HEK293 (cell line): ENCODE results near the gene MALT1.

Experiments
- BCL11A ChIP-seq: fragments of 450-650 bp; formaldehyde crosslinking; IDR thresholded peaks from 2 replicates; pipeline ENCODE4 v1.5.1; 2016; ENCODE audit warnings: low read depth, missing biosample characterization, missing genetic modification characterization
- CTCF ChIP-seq: fragments of 450-650 bp; formaldehyde crosslinking; IDR thresholded peaks from 2 replicates; pipeline ENCODE4 v1.5.1; 2016; ENCODE audit warnings: missing biosample characterization, missing genetic modification characterization
- GLI4 ChIP-seq: fragments of 450-650 bp; formaldehyde crosslinking; IDR thresholded peaks from 2 replicates; pipeline ENCODE4 v1.5.1; 2016; ENCODE audit warnings: missing biosample characterization, missing genetic modification characterization
- KLF16 ChIP-seq: fragments of 450-650 bp; formaldehyde crosslinking; IDR thresholded peaks from 2 replicates; pipeline ENCODE4 v1.5.1; 2017; ENCODE audit warnings: missing biosample characterization, missing genetic modification characterization
- PATZ1 ChIP-seq: fragments of 450-650 bp; formaldehyde crosslinking; IDR thresholded peaks from 2 replicates; pipeline ENCODE4 v1.5.1; 2016; ENCODE audit warnings: missing biosample characterization, missing genetic modification characterization
- PRDM10 ChIP-seq: fragments of 450-650 bp; formaldehyde crosslinking; IDR thresholded peaks from 2 replicates; pipeline ENCODE4 v1.5.1; 2016; ENCODE audit warnings: missing biosample characterization, missing genetic modification characterization
- YY2 ChIP-seq: fragments of 450-650 bp; formaldehyde crosslinking; IDR thresholded peaks from 2 replicates; pipeline ENCODE4 v1.5.1; 2016; ENCODE audit warnings: missing biosample characterization, missing genetic modification characterization
- ZBTB11 ChIP-seq: fragments of 450-650 bp; formaldehyde crosslinking; conservative IDR thresholded peaks from 2 replicates; pipeline ENCODE4 v1.5.1; 2016; ENCODE audit warnings: low read depth, missing biosample characterization, missing genetic modification characterization
- ZBTB8A ChIP-seq: fragments of 450-650 bp; formaldehyde crosslinking; IDR thresholded peaks from 2 replicates; pipeline ENCODE4 v1.5.1; 2016; ENCODE audit warnings: missing biosample characterization, missing genetic modification characterization
- ZFP37 ChIP-seq: fragments of 450-650 bp; formaldehyde crosslinking; IDR thresholded peaks from 2 replicates; pipeline ENCODE4 v1.5.1; 2016; ENCODE audit warnings: missing biosample characterization, missing genetic modification characterization
- ZNF16 ChIP-seq: fragments of 450-650 bp; formaldehyde crosslinking; IDR thresholded peaks from 2 replicates; pipeline ENCODE4 v1.5.1; 2016; ENCODE audit warnings: low read depth, missing biosample characterization, missing genetic modification characterization
- ZNF211 ChIP-seq: fragments of 450-650 bp; formaldehyde crosslinking; IDR thresholded peaks from 2 replicates; pipeline ENCODE4 v1.5.1; 2016; ENCODE audit warnings: low read depth, missing biosample characterization, missing genetic modification characterization
- ZNF239 ChIP-seq: fragments of 450-650 bp; formaldehyde crosslinking; IDR thresholded peaks from 2 replicates; pipeline ENCODE4 v1.5.1; 2016; ENCODE audit warnings: missing biosample characterization, missing genetic modification characterization
- ZNF280D ChIP-seq: fragments of 450-650 bp; formaldehyde crosslinking; IDR thresholded peaks from 2 replicates; pipeline ENCODE4 v1.5.1; 2016; ENCODE audit warnings: missing biosample characterization, missing genetic modification characterization
- ZNF302 ChIP-seq: fragments of 450-650 bp; formaldehyde crosslinking; IDR thresholded peaks from 2 replicates; pipeline ENCODE4 v1.5.1; 2016; ENCODE audit warnings: missing biosample characterization, missing genetic modification characterization, low read depth
- ZNF335 ChIP-seq: fragments of 450-650 bp; formaldehyde crosslinking; conservative IDR thresholded peaks from 2 replicates; pipeline ENCODE4 v1.5.1; 2016; ENCODE audit warnings: missing biosample characterization, missing genetic modification characterization
- ZNF391 ChIP-seq: fragments of 450-650 bp; formaldehyde crosslinking; IDR thresholded peaks from 2 replicates; pipeline ENCODE4 v1.5.1; 2016; ENCODE audit warnings: low read depth, missing biosample characterization, missing genetic modification characterization, borderline replicate concordance
- ZNF404 ChIP-seq: fragments of 450-650 bp; formaldehyde crosslinking; IDR thresholded peaks from 2 replicates; pipeline ENCODE4 v1.5.1; 2017; ENCODE audit warnings: missing biosample characterization, missing genetic modification characterization
- ZNF426 ChIP-seq: fragments of 450-650 bp; formaldehyde crosslinking; IDR thresholded peaks from 2 replicates; pipeline ENCODE4 v1.5.1; 2017; ENCODE audit warnings: missing biosample characterization, missing genetic modification characterization, mild to moderate bottlenecking, inconsistent platforms, moderate library complexity
- ZNF580 ChIP-seq: fragments of 450-650 bp; formaldehyde crosslinking; IDR thresholded peaks from 2 replicates; pipeline ENCODE4 v1.5.1; 2016; ENCODE audit warnings: missing biosample characterization, missing genetic modification characterization
- ZNF654 ChIP-seq: fragments of 450-650 bp; formaldehyde crosslinking; IDR thresholded peaks from 2 replicates; pipeline ENCODE4 v1.5.1; 2016; ENCODE audit warnings: low read depth, missing biosample characterization, missing genetic modification characterization
- ZNF785 ChIP-seq: fragments of 450-650 bp; formaldehyde crosslinking; IDR thresholded peaks from 2 replicates; pipeline ENCODE4 v1.5.1; 2016; ENCODE audit warnings: missing biosample characterization, missing genetic modification characterization
- ZSCAN18 ChIP-seq: fragments of 450-650 bp; formaldehyde crosslinking; IDR thresholded peaks from 2 replicates; pipeline ENCODE4 v1.5.1; 2016; ENCODE audit warnings: missing biosample characterization, missing genetic modification characterization

The MALT1 gene

GRCh38 chr18:58781627-58782194, 110.4 kb downstream of the MALT1 start (continued):
- TF ChIP-seq YY2 (tag by site-specific recombination) = peak; percentile 72
- TF ChIP-seq ZNF404 (tag by site-specific recombination) = no peak
- TF ChIP-seq ZNF280D = peak; percentile 82
- peak; percentile 92; the same call in 1 of the 2 replicates for TF ChIP-seq ZNF239 (tag by site-specific recombination)
- peak; percentile 25; the same call in 1 of the 2 replicates for TF ChIP-seq PATZ1
- TF ChIP-seq ZNF16 (tag by site-specific recombination) = no peak
- no peak for TF ChIP-seq PRDM10
- peak; percentile 98 for TF ChIP-seq ZNF654 (tag by site-specific recombination)
- peak; percentile 76; the same call in 1 of the 2 replicates for TF ChIP-seq ZNF302
- peak; percentile 77 for TF ChIP-seq ZNF335
- TF ChIP-seq ZBTB8A (tag by site-specific recombination) = 0 out of 2 replicates have a peak, but pooled peaks have one; percentile 17
- TF ChIP-seq ZNF211 (tag by site-specific recombination) = peak; percentile 52; the same call in 1 of the 2 replicates
- TF ChIP-seq ZNF426 = no peak
- peak; percentile 94 for TF ChIP-seq ZFP37 (tag by site-specific recombination)
- TF ChIP-seq ZNF580 (tag by site-specific recombination) = peak; percentile 97
- TF ChIP-seq ZNF785 = peak; percentile 63; the same call in 1 of the 2 replicates
- peak; percentile 81 for TF ChIP-seq GLI4 (tag by site-specific recombination)
- TF ChIP-seq BCL11A (tag by site-specific recombination) = no peak
- 0 out of 2 replicates have a peak, but pooled peaks have one; percentile 60 for TF ChIP-seq ZSCAN18
- no peak for TF ChIP-seq ZBTB11 (tag by site-specific recombination)
- TF ChIP-seq ZNF391 = peak; percentile 99
- peak; percentile 100 for TF ChIP-seq CTCF
- TF ChIP-seq KLF16 (tag by site-specific recombination) = peak; percentile 78; the same call in 1 of the 2 replicates
